GM12864 (cell line): ENCODE data around the gene OR10J1.

Experiments
- DNase-seq: peaks from one replicate; pipeline ENCODE4 v3.0.0-alpha.2; 2011; ENCODE audit warnings: low read depth
- H3K4me3 ChIP-seq: 2 replicates; pipeline ENCODE4 v1.5.1; 2011; ENCODE audit warnings: mild to moderate bottlenecking, low read depth, low read length, control low read depth
- CTCF ChIP-seq: IDR thresholded peaks from 2 replicates; pipeline ENCODE4 v1.5.1; 2011; ENCODE audit warnings: low read depth, mild to moderate bottlenecking, moderate library complexity, low read length, control low read depth, inconsistent platforms; ENCODE audit errors: missing control alignments

OR10J1 gene

GRCh38 chr1:159439422-159439821, at the start of gene OR10J1:
Gene OR10J1, plus strand, starts transcription at chr1:159439722. Its CDS starts 70 bp downstream, at chr1:159439792.
- no peak within 1 kb of the TSS for H3K4me3 ChIP-seq
- TF ChIP-seq CTCF, result no peak
- DNase-seq, result no peak

- DNase-seq, result no peak
- H3K4me3 ChIP-seq, result no peak overlapping the region
- no peak for TF ChIP-seq CTCF
Measured at GRCh38 chr1:159406821-159407220, 32.7 kb upstream of the OR10J1 start.

- TF ChIP-seq CTCF, result no peak
- DNase-seq, result no peak
- no peak overlapping the region for H3K4me3 ChIP-seq
Measured at GRCh38 chr1:159408862-159409400, 30.6 kb upstream of the OR10J1 start.

GRCh38 chr1:159421821-159422220, 17.7 kb upstream of the OR10J1 start:
- peak; percentile 53 for TF ChIP-seq CTCF
- DNase-seq, result no peak
- no peak overlapping the region for H3K4me3 ChIP-seq

GRCh38 chr1:159428536-159428935, 11.0 kb upstream of the OR10J1 start:
- TF ChIP-seq CTCF, result no peak
- no peak overlapping the region for H3K4me3 ChIP-seq
- no peak for DNase-seq

- no peak for TF ChIP-seq CTCF
- no peak for DNase-seq
- no peak overlapping the region for H3K4me3 ChIP-seq
Measured at GRCh38 chr1:159429074-159429861, 10.3 kb upstream of the OR10J1 start.

- DNase-seq, result no peak
- no peak for TF ChIP-seq CTCF
- no peak overlapping the region for H3K4me3 ChIP-seq
Measured at GRCh38 chr1:159430985-159431384, 8.5 kb upstream of the OR10J1 start.
